KMS-11 (cell line): ENCODE results near the gene ANO7.

ENCODE experiments used
- H2AFZ ChIP-seq: fragments of 200-600 bp; sonication (generic); 2 replicates; pipeline ENCODE4 v1.6.1; 2016; ENCODE audit warnings: antibody characterized with exemption, mixed run types, low read depth
- H3K27ac ChIP-seq: fragments of 200-600 bp; sonication (generic); 2 replicates; pipeline ENCODE4 v1.6.1; 2016; ENCODE audit warnings: mild to moderate bottlenecking, mixed run types
- H3K27me3 ChIP-seq: fragments of 200-600 bp; sonication (generic); 2 replicates; pipeline ENCODE4 v1.6.1; 2017; ENCODE audit warnings: mild to moderate bottlenecking, low read depth, mixed run types, moderate library complexity; ENCODE audit not compliant: insufficient read depth
- H3K36me3 ChIP-seq: fragments of 200-600 bp; sonication (generic); 2 replicates; pipeline ENCODE4 v1.6.1; 2017; ENCODE audit warnings: mild to moderate bottlenecking, mixed run types; ENCODE audit not compliant: insufficient read depth
- H3K4me1 ChIP-seq: fragments of 200-600 bp; sonication (generic); 2 replicates; pipeline ENCODE4 v1.6.1; 2016; ENCODE audit warnings: mild to moderate bottlenecking, low read depth, mixed run types; ENCODE audit not compliant: poor library complexity, severe bottlenecking
- H3K4me2 ChIP-seq: fragments of 200-600 bp; sonication (generic); 2 replicates; pipeline ENCODE4 v1.7.0; 2016; ENCODE audit warnings: mild to moderate bottlenecking, mixed run types
- H3K4me3 ChIP-seq: fragments of 200-600 bp; sonication (generic); IDR thresholded peaks from 2 replicates; pipeline ENCODE4 v1.6.1; 2017; ENCODE audit warnings: low read depth, low read length, mixed read lengths; ENCODE audit not compliant: insufficient read depth
- H3K79me2 ChIP-seq: fragments of 200-600 bp; sonication (generic); 2 replicates; pipeline ENCODE4 v1.6.1; 2016; ENCODE audit warnings: low read depth, mixed run types; ENCODE audit not compliant: insufficient read depth
- H3K9ac ChIP-seq: fragments of 200-600 bp; sonication (generic); 2 replicates; pipeline ENCODE4 v1.6.1; 2016; ENCODE audit warnings: mild to moderate bottlenecking, mixed run types
- H4K20me1 ChIP-seq: fragments of 200-600 bp; sonication (generic); 2 replicates; pipeline ENCODE4 v1.6.1; 2016; ENCODE audit warnings: mild to moderate bottlenecking, mixed run types; ENCODE audit not compliant: insufficient read depth
- CTCF ChIP-seq: fragments of 200-600 bp; sonication (generic); conservative IDR thresholded peaks from 2 replicates; pipeline ENCODE4 v1.6.1; 2017; ENCODE audit warnings: low read depth, mild to moderate bottlenecking, antibody characterized with exemption, low read length, moderate library complexity, mixed read lengths

The ANO7 gene

GRCh38 chr2:241205086-241205485, 16.6 kb downstream of the ANO7 start:
- Histone ChIP-seq H3K27ac (no peak overlapping the region), H3K4me3 (no peak overlapping the region), H2AFZ (no peak overlapping the region), H3K27me3 (peaks cover 20% of the 10 kb centered on the region), H3K4me2 (no peak overlapping the region), H3K4me1 (no peaks in the 10 kb centered on the region), H3K79me2 (no peaks in the 10 kb centered on the region), H3K36me3 (no peaks in the 10 kb centered on the region), H3K9ac (no peak overlapping the region), H4K20me1 (no peaks in the 10 kb centered on the region)
- TF ChIP-seq CTCF, result no peak

GRCh38 chr2:241207151-241207550, 18.7 kb downstream of the ANO7 start:
- Histone ChIP-seq H3K4me2 (no peak overlapping the region), H3K36me3 (no peaks in the 10 kb centered on the region), H3K4me3 (no peak overlapping the region), H3K9ac (no peak overlapping the region), H3K4me1 (no peaks in the 10 kb centered on the region), H3K27me3 (peaks cover 37% of the 10 kb centered on the region), H3K79me2 (no peaks in the 10 kb centered on the region), H3K27ac (no peak overlapping the region), H4K20me1 (no peaks in the 10 kb centered on the region), H2AFZ (no peak overlapping the region)
- no peak for TF ChIP-seq CTCF

GRCh38 chr2:241207641-241208040, 19.2 kb downstream of the ANO7 start:
- Histone ChIP-seq H3K36me3 (no peaks in the 10 kb centered on the region), H3K79me2 (no peaks in the 10 kb centered on the region), H2AFZ (no peak overlapping the region), H3K9ac (no peak overlapping the region), H3K27me3 (peaks cover 39% of the 10 kb centered on the region), H3K4me1 (no peaks in the 10 kb centered on the region), H3K27ac (no peak overlapping the region), H3K4me2 (no peak overlapping the region), H3K4me3 (no peak overlapping the region), H4K20me1 (no peaks in the 10 kb centered on the region)
- no peak for TF ChIP-seq CTCF

- no peak overlapping the region for H3K9ac ChIP-seq
- no peak overlapping the region for H3K4me2 ChIP-seq
- H3K27me3 ChIP-seq, result peaks cover 40% of the 10 kb centered on the region
- H3K36me3 ChIP-seq, result no peaks in the 10 kb centered on the region
- no peaks in the 10 kb centered on the region for H3K79me2 ChIP-seq
- no peak overlapping the region for H2AFZ ChIP-seq
- H4K20me1 ChIP-seq, result no peaks in the 10 kb centered on the region
- H3K4me1 ChIP-seq, result no peaks in the 10 kb centered on the region
- no peak for TF ChIP-seq CTCF
- H3K27ac ChIP-seq, result no peak overlapping the region
- no peak overlapping the region for H3K4me3 ChIP-seq
Measured at GRCh38 chr2:241208058-241208457, 19.6 kb downstream of the ANO7 start.
